DMS 273 treated with DMSO at 0.1 percent for 48 hours (cell line): ENCODE measurements around the gene SMIM24.

Experiments used
- DNase-seq: peaks from one replicate; lab custom pipeline; 2025; lab: John Stamatoyannopoulos, UW

SMIM24 gene

GRCh38 chr19:3474010-3474409 lies 6.3 kb downstream of the SMIM24 start:
- no peak for DNase-seq

- no peak for DNase-seq
Observed at GRCh38 chr19:3471954-3472655, 8.2 kb downstream of the SMIM24 start.

DNA sequence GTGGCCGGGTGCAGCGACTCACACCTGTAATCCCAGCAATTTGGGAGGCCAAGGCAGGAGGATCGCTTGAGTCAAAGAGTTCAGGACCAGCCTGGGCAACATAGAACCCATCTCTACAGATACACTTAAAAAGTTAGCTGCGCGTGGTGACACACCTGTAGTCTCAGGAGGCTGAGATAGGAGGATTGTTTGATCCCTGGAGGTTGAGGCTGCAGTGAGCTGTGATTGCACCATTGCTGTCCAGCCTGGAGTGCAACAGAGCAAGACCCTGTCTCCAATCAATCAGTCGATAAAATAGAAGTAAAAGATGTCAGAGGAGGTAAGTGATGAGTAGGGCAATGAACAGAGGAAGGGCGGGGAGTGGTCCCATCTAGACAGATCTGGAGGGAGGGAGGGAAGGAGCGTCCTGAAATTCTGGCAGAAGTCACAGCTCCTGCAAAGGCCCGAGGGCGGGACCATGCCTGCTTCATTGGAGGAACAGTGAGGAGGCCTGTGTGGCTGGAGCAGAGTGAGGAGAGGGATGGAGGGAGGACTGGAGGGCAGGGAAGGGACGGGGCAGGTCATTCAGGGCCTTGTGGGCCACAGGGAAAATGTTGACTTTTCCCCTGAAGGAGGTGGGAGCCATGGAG lies 9.7 kb downstream of the SMIM24 start:
- DNase-seq = no peak

GRCh38 chr19:3469638-3470499 lies 10.5 kb downstream of the SMIM24 start:
- DNase-seq = no peak

DNA sequence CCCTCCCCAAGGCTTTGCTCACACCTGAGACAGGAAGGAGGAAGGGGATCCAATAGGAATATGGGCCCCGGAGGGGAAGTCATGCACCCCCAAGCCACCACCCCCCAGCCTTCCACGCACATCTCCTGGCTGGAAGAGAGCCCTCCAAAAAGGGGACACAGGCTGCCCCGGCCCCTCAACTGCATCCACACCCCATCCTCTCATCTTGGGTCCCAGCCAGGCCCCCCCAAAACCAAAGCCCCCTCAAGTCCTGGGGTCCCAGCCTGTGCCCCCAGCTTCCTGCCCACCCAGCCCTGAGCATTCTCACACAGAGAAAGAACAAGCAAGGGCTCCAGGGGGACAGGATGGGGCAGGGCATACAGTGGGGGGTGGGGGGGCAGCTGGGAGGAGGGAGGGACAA lies 12.1 kb downstream of the SMIM24 start:
- no peak for DNase-seq

DNA sequence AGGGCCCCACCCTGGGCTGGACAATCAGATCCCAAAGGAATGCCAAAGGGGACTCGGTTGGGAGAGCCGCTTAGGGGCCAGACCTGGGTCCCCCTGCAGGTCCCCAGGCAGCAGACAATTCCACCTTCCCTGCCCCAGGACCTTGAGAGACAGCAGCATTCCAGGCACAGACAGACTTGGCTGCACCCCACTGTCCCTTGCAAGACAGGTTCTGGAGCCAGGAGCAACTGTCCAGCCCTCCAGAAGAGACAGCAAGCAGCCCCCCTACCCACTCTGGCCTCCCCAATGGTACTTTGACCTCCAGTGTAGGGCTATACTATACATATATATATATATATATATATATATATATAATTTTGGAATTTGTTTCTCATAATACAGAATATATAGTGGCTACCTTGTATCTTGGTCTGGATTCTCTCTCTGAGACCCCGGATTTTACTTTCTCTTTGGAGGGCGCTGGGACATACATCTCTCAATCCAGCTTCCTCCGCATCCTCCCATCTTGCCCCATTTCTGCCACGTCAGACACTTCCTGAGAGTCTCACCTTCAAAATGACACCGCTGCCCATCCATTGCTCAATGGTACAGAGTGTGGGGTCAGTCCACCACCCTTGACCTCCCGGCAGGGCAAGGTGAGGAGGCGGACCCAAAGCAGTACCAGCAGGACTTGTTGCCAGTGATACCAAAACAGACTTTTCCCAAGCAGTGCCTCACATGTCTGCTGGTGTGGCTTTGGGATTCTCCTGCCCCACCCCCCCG lies 12.7 kb downstream of the SMIM24 start:
- no peak for DNase-seq

DNA sequence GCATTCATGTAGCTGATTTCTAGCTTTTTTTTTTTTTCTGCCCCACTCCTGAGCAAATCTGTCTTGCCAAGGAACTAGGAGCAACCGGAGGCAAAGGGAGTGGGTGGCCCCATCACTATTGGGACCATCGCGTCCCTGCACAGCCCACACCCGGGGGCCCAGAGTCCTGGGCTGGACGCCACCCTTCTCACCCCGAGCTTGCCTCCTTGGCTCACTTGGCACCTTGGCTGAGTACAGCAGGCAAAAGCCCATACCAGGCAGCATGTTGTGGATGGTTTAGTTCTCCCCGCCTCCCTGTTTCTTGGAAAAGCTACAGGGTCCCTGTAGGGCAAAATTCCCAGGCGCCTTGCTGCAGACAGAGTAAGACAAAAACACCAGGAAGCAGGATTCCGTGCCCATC lies 13.7 kb downstream of the SMIM24 start:
- DNase-seq = no peak

DNA sequence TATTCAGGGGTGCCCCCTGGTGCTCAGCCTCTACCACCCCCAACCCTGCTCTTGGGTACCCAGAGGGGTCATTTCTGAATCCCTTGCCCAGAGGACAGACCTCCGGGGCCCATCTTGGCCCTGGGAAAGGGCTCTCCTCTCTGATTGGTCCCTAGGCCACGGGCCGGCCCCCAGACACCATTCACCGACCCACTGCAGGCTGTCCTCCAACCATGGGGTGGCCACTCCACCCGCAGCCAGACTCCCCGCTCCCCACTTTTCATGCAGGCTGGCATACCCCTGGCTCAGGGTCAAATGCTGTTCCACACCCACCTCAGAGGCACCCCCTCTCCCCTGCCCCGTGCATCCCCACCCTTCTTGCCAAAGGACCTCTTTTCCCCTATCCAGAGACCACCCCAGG lies 14.8 kb downstream of the SMIM24 start:
- DNase-seq = no peak

DNA sequence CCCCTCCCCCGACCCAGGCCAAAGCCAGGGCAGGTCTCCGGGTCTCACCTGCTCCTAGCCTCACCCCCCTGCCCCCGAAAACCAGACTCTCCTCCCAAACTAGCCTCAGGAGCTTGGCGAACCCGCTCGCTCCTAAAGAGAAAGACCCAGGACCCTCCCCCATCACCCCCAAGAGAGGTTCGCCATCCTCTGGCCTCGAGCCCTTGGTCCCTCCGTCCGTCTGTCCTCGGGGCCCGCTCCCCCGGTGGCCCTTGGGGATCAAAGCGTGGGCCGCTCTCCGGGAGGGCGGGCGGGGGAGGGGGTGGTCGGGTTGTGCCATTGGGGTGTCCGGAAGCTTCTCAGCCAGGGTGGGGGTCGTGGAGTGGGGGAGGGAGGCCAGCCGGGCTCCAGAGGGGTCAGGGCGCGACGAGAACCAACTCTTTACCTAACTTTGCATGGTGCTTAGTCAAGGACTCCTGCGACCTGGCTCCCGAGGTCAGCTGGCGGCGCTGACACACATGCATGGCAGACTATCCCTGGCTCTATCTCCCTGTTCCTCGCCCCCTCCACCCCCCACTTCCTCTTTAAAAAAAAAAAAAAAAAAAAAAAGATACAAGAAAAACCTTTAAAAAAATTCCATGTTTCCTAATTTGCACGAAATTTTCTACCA lies 15.6 kb downstream of the SMIM24 start:
- DNase-seq = no peak

DNA sequence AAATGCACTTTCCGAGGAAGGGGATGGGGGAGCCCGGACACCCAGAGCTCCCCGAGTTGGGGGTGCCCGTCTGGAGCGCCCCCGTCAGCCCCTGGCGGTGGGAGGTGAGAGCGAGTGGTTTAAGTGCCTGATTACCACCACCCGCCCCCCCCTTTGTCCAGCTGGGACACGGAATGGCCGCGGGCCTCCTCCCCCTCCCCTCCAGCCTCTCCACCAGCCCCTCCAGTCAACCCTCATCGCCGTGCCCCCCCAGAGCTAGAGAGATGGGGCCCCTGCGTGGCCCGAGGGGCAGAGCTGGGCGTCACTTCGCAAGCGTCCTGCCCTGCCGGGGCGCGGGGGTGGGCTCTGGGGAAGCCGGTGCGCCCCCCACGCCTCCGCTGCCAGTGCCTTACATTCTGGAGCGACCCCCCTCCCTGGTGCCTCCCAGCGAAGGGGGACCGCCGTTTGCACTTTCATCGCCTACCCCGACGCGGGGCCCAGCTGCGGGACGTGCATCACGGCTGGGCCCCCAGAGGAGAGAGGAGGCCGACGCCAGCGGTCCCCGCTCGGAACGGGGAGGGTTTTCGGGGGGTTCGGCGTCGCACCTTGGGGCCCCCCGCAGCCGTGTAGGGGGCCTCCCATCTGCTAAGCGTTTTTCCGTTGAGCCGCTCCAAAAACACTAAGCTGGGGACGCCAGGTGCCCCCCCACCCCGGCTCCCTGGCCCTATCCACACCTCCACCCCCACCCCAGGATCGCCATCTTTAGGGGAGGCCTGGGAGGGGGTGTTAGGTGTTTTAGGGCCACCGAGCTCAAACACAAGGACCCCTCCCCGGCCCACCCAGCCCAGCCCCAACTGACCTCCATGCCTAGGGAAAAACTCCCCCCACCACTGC lies 16.4 kb downstream of the SMIM24 start:
- DNase-seq = no peak

- DNase-seq = no peak
Observed at GRCh38 chr19:3462991-3463713, 17.2 kb downstream of the SMIM24 start.

DNA sequence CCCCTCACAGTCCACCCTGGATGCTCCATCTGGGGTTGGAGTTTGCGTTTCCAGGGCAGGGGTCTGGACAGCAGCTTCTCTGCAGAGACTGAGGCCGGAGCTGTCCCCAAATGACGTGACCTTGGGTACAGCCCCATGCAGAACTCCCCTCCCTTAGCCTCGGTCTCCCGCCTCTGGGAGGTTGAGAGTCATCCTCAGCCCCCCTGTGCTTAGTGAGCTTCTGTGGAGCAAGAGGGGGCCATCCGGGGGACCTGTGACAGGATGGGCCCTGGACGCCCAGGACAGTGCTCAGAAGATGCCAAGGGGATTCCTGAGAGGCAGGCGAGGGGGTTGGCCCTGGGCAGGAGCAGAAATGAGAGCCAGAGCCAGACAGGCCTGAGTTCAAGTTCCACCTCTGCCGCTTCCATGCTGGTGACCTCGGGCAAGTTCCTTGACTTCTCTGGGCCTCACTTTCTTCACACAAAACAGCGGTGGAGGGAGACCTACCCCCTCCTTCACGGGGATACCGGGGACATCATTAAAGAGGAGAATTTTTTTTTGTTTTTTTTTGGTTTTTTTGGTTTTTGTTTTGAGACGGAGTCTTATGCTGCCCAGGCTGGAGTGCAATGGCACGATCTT lies 20.3 kb downstream of the SMIM24 start:
- no peak for DNase-seq

- DNase-seq = no peak
Observed at GRCh38 chr19:3459089-3459881, 21.0 kb downstream of the SMIM24 start.

DNA sequence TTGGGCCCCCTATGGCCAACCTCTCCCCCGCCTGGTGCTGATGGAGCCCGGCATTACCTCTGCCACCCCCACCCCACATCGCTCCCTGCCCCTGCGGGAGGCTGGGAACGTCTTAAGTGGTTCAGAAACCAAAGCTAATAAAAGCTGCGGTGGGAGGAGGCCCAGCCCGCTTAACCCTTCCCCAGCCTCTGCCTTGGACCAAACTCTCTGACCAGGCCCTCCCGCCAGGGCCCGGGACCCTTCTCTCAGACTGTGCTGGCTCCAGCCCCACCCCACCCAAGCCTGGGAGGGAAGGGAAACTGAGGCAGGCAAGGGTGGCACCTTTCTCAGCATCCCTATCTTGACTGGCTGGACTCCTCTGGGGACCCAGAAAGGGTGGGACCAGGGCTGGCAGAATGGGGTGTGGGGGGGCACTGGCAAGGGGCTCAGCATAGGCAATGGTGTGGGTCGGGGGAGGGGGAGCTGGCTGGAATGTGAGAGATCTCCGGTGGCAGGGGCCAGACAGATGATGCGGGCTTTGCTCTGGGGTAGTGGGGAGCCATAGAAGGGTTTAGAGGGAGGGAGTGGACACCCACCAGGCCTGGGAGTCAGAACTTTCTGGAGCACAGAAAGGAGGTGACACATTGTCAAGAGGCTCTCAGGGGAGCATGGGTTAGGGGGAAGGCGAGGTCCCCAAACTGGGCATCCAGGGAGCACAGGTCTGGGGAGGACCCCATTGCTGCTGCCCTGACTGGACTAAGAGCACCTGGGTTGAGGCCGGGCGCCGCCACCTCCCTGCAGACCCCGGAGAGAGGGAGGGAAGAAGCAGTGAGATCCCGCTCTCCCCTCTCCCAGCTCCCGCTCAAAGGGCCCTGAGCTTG lies 21.9 kb downstream of the SMIM24 start:
- DNase-seq = no peak

GRCh38 chr19:3457528-3458228 lies 22.6 kb downstream of the SMIM24 start:
- DNase-seq = no peak

DNA sequence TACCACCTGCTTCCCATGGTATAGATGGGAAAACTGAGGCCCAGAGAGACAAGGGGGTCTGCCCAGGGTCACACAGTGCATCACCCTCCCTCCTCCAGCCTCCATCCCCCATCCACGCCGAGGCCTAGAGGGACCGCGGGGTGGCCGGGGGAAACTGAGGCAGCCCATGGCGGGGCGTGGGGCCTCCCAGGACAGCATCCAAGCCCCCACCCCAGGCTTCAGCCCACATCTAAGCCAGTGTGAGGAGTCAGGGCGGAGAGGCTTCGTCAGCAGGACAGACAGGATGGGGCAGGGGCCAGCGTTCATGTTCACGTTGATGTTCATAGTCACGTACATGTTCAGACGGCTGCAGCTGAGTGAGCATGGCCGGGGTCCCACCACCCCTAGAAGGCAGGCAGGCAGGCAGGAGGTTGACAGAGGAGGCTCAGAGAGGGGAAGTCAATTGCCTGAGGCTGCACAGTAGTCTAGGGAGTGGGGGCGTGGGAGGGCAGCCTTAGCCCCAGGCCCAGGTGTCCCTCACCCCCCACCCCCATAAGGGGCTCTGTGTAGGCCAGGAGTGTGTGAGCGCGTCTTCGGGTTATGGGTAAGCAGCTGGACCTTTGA lies 23.3 kb downstream of the SMIM24 start:
- DNase-seq = no peak
